ENCODE measurements around the gene SAAL1. TPM values are rescaled to one million over a fixed set of nuclear protein-coding genes. Genes with fewer than 3 reads are reported as not detected.

Gene SAAL1
- total RNA-seq, 1 donor from 2014 or later = 6.8 TPM

DNA sequence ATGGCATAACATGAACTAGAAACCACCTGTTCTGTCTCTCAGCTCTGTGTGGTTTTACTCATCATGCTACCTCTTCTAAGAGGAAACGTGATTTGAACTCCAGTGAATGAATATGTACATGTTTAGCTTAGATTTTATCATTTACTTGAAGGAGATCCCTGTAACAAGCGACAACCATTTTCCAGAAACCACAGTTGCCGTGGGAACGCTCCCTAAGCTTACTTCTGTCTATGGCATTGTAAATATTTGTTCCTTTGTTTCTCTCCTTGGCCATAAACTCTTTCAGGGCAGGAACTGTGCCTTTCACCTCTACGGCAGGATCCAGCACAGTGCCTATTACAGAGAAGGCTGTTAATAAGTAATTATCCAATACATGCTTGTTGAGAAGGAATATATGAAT lies 42.8 kb downstream of the SAAL1 start:
- H3K27ac ChIP-seq (replicated peaks) = no peak overlapping the region
- TF ChIP-seq, protein P1, sequence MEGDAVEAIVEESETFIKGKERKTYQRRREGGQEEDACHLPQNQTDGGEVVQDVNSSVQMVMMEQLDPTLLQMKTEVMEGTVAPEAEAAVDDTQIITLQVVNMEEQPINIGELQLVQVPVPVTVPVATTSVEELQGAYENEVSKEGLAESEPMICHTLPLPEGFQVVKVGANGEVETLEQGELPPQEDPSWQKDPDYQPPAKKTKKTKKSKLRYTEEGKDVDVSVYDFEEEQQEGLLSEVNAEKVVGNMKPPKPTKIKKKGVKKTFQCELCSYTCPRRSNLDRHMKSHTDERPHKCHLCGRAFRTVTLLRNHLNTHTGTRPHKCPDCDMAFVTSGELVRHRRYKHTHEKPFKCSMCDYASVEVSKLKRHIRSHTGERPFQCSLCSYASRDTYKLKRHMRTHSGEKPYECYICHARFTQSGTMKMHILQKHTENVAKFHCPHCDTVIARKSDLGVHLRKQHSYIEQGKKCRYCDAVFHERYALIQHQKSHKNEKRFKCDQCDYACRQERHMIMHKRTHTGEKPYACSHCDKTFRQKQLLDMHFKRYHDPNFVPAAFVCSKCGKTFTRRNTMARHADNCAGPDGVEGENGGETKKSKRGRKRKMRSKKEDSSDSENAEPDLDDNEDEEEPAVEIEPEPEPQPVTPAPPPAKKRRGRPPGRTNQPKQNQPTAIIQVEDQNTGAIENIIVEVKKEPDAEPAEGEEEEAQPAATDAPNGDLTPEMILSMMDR (IDR thresholded peaks at IDR 0.05; ENCODE audit: borderline replicate concordance) = no peak
- no peaks in the 10 kb centered on the region for H3K9me3 ChIP-seq (replicated peaks)
- no peak overlapping the region for H3K4me3 ChIP-seq
- no peak for DNase-seq
- no peaks in the 10 kb centered on the region for H3K27me3 ChIP-seq (ENCODE audit: low read depth)
- H3K4me1 ChIP-seq = no peaks in the 10 kb centered on the region
- intact Hi-C loops (cut with micrococcal nuclease) = no loop called here
- H3K36me3 ChIP-seq = no peaks in the 10 kb centered on the region

DNA sequence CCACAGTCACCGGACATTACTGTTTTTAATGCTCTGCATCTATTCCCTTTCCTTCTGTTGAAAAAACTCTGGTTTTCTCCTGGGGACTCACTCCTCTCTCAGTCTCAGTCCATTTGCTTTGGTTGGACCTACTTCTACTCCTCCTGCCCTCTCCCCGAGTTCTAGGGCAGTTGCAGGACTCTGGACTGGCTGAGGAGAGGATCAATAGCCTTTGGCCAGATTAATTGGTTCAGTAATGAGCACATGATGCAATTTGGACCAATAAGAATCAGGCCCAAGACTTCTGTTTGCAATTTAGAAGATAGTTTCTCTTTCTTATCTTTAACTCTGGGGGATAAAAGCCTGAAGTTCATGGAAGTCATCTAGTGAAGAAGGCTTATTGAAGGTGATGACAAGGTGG lies 44.5 kb downstream of the SAAL1 start:
- Histone ChIP-seq H3K27me3 (ENCODE audit: low read depth) (no peaks in the 10 kb centered on the region), H3K4me3 (no peak overlapping the region), H3K27ac (replicated peaks) (no peak overlapping the region), H3K4me1 (no peaks in the 10 kb centered on the region), H3K9me3 (replicated peaks) (no peaks in the 10 kb centered on the region), H3K36me3 (no peaks in the 10 kb centered on the region)
- TF ChIP-seq, protein P1 (IDR thresholded peaks at IDR 0.05; ENCODE audit: borderline replicate concordance) = no peak
- intact Hi-C loops (cut with micrococcal nuclease) = no loop called here
- DNase-seq = no peak

DNA sequence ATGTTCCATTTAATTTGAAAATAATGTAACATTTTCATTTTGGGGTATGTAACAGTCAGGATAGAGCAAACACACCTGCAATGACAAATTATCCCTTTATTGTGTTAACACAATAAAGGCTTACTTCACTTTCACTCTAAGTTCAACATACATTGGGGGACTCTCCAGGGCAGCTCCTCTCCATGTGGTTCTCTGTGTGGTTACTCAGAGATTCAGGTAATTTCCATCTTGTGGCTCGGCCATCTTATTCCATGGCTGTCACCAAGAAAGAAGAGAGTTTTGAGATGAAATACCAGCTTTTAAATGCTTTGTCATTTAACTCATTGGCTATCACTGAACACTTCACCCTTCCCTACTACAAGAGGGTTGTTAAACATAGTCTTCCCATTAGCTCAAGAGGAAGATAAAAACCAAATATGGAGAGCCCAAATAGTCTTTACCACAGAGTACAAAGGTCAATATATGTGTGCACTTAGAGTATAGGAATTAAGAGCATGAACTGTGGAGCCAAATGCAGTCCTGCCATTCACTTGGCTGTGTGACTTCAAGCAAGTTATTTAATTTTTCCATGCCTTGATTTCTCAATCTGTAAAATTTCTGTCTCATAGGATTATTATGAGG lies 49.2 kb downstream of the SAAL1 start:
- Histone ChIP-seq H3K27me3 (ENCODE audit: low read depth) (no peaks in the 10 kb centered on the region), H3K36me3 (no peaks in the 10 kb centered on the region), H3K27ac (replicated peaks) (no peak overlapping the region), H3K9me3 (replicated peaks) (no peaks in the 10 kb centered on the region), H3K4me3 (no peak overlapping the region), H3K4me1 (no peaks in the 10 kb centered on the region)
- no peak for DNase-seq
- TF ChIP-seq, protein P1 (IDR thresholded peaks at IDR 0.05; ENCODE audit: borderline replicate concordance) = no peak
- intact Hi-C loops (cut with micrococcal nuclease) = no loop called here

DNA sequence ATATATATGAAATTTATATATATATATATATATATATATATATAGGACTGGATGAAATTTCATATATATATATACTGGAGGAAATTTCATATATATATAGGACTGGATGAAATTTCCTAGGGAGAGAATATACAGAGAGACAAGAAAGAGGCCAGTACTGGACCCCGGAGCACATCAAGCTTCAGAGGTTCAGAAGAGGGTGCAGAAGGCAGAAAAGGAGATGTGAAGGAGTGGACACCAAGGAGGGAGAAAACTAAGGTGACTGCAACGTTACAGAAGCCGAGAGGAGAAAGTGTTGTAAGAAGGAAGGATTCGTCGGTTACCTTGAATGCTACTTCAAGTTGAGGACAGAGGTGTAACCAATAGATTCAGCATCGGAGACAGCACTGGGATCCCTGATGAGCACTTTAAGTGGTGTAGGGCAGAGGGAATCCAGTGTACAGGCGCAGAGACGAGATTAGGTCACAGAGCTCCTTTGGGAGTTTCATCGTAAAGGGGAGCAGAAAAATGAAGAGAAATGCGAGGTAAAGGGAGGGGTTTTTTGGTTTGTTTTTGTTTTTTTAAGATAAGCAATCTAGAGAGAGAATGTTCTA lies 51.3 kb downstream of the SAAL1 start:
- Histone ChIP-seq H3K4me1 (no peaks in the 10 kb centered on the region), H3K9me3 (replicated peaks) (no peaks in the 10 kb centered on the region), H3K36me3 (no peaks in the 10 kb centered on the region), H3K27me3 (ENCODE audit: low read depth) (no peaks in the 10 kb centered on the region), H3K4me3 (no peak overlapping the region), H3K27ac (replicated peaks) (no peak overlapping the region)
- no peak for DNase-seq
- TF ChIP-seq, protein P1 (IDR thresholded peaks at IDR 0.05; ENCODE audit: borderline replicate concordance) = no peak
- intact Hi-C loops (cut with micrococcal nuclease) = no loop called here

DNA sequence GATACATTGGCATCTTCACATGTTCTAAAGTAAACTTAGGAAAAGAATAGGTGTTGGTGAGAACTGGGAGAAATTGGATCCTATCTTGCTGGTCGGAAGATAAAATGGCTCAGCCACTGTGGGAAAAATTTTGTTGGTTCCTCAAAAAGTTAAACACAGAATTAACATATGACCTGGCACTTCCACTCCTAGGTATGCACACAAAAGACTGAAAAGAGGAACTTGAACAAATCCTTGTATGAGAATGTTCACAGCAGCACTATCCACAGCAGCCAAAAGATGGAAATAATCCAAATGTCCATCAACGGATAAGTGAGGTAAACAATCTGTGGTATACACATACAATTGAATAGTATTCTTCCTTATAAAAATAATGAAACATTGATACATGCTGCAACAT lies 55.0 kb downstream of the SAAL1 start:
- Histone ChIP-seq H3K27ac (replicated peaks) (no peak overlapping the region), H3K4me1 (peaks cover 7% of the 10 kb centered on the region), H3K36me3 (no peaks in the 10 kb centered on the region), H3K9me3 (replicated peaks) (peaks cover 8% of the 10 kb centered on the region), H3K4me3 (no peak overlapping the region), H3K27me3 (ENCODE audit: low read depth) (peaks cover 33% of the 10 kb centered on the region)
- intact Hi-C loops (cut with micrococcal nuclease) = no loop called here
- TF ChIP-seq, protein P1 (IDR thresholded peaks at IDR 0.05; ENCODE audit: borderline replicate concordance) = no peak
- DNase-seq = no peak
